HT-29 (cell line): ENCODE measurements around the gene FBXL12. TPM values are rescaled to one million over a fixed set of nuclear protein-coding genes. Genes with fewer than 3 reads are reported as not detected.
"Not testable (repeated sequence)": the region's sequence is repeated elsewhere in the genome, so short reads cannot be mapped to it uniquely, and the experiment has no call there.

Experiments used
- DNase-seq: peaks from one replicate; pipeline ENCODE4 v3.0.0-alpha.2; 2015; ENCODE audit warnings: low spot score
- total RNA-seq: library from RNA; depleted of rRNA; stranded (reverse); fragments of >200 nt; shearing (Covaris generic); gene quantifications from 2 replicates; pipeline ENCODE4 v1.2.3, GENCODE V29; 2014; rRNA removed

Gene FBXL12
- total RNA-seq, result 31.8 and 40.7 TPM in 2 replicates

GRCh38 chr19:9818734-9819595, at the start of gene FBXL12:
Gene FBXL12, minus strand, starts transcription at chr19:9819079. Its CDS starts 266 bp downstream, at chr19:9818813.
- DNase-seq, result peak; percentile 98

- no peak for DNase-seq
Observed at GRCh38 chr19:9865732-9866501, 47.0 kb upstream of the FBXL12 start.

- no peak for DNase-seq
Observed at GRCh38 chr19:9863759-9864158, 44.9 kb upstream of the FBXL12 start.

GRCh38 chr19:9862938-9863337, 44.1 kb upstream of the FBXL12 start:
- DNase-seq, result no peak

GRCh38 chr19:9861503-9861902, 42.6 kb upstream of the FBXL12 start:
- no peak for DNase-seq

GRCh38 chr19:9860407-9860806, 41.5 kb upstream of the FBXL12 start:
- no peak for DNase-seq

GRCh38 chr19:9858766-9859165, 39.9 kb upstream of the FBXL12 start:
- DNase-seq, result no peak

GRCh38 chr19:9857920-9858746, 39.3 kb upstream of the FBXL12 start:
- DNase-seq, result no peak

- DNase-seq, result no peak
Observed at GRCh38 chr19:9857076-9857721, 38.3 kb upstream of the FBXL12 start.

- no peak for DNase-seq
Observed at GRCh38 chr19:9856609-9857008, 37.7 kb upstream of the FBXL12 start.

GRCh38 chr19:9854282-9854846, 35.5 kb upstream of the FBXL12 start:
- no peak for DNase-seq

GRCh38 chr19:9850235-9850959, 31.5 kb upstream of the FBXL12 start:
- DNase-seq, result no peak

GRCh38 chr19:9849791-9850190, 30.9 kb upstream of the FBXL12 start:
- DNase-seq, result no peak

GRCh38 chr19:9848762-9849161, 29.9 kb upstream of the FBXL12 start:
- DNase-seq, result no peak

GRCh38 chr19:9848060-9848459, 29.2 kb upstream of the FBXL12 start:
- no peak for DNase-seq

GRCh38 chr19:9847087-9847671, 28.3 kb upstream of the FBXL12 start:
- peak; percentile 51 for DNase-seq

- DNase-seq, result not testable (repeated sequence)
Observed at GRCh38 chr19:9843626-9844273, 24.9 kb upstream of the FBXL12 start.

GRCh38 chr19:9842834-9843625, 24.2 kb upstream of the FBXL12 start:
- DNase-seq, result no peak
